Common myeloid progenitor, CD34-positive (primary cell): ENCODE results near the gene CSNK1D.

Experiments
- CTCF ChIA-PET: fragments of 350-600 bp; sonication (Branson Sonifier 250); formaldehyde crosslinking; loops from one replicate; lab custom pipeline; 2021; ENCODE audit warnings: antibody characterized with exemption; lab: Charles Lee
- POLR2A ChIA-PET: fragments of 350-600 bp; sonication (Branson Sonifier 250); formaldehyde crosslinking; loops from one replicate; lab custom pipeline; 2021; ENCODE audit warnings: antibody characterized with exemption; lab: Charles Lee
- DNase-seq, 3 donors: peaks; one replicate each; pipeline versions ENCODE4 v3.0.0 to v3.0.0-alpha.2; 2013
- H3K27ac ChIP-seq, 2 experiments: 1 replicate in 1 of 2; 2 replicates in 1 of 2; pipeline ENCODE4 v1.7.0; 2013; ENCODE audit warnings: inconsistent platforms in 2 of 2, low read length in 2 of 2, mild to moderate bottlenecking in 2 of 2, low read depth in 1 of 2, moderate library complexity in 1 of 2; ENCODE audit not compliant: severe bottlenecking in 2 of 2, insufficient read depth in 1 of 2, poor library complexity in 1 of 2
- H3K27me3 ChIP-seq, 5 experiments: replicated peaks in 2 of 5; 1 replicate in 3 of 5; 2 replicates in 2 of 5; pipeline versions ENCODE4 v1.6.1 to v1.7.0; 2013; ENCODE audit warnings: low read length in 4 of 5, mild to moderate bottlenecking in 2 of 5, moderate library complexity in 2 of 5, inconsistent platforms in 1 of 5; ENCODE audit not compliant: insufficient read depth in 5 of 5, control insufficient read depth in 4 of 5
- H3K36me3 ChIP-seq, 4 experiments: 1 replicate in 2 of 4; 2 replicates in 2 of 4; pipeline versions ENCODE4 v1.6.1 to v1.7.0; 2013; ENCODE audit warnings: low read length in 3 of 4, control low read depth in 1 of 4, mild to moderate bottlenecking in 1 of 4; ENCODE audit not compliant: control insufficient read depth in 4 of 4, insufficient read depth in 4 of 4
- H3K4me1 ChIP-seq, 4 experiments: 1 replicate in 3 of 4; 2 replicates in 1 of 4; pipeline versions ENCODE4 v1.6.1 to v1.7.1; 2013; ENCODE audit warnings: low read length in 3 of 4, mild to moderate bottlenecking in 3 of 4, control low read depth in 1 of 4, inconsistent platforms in 1 of 4, moderate library complexity in 1 of 4; ENCODE audit not compliant: control insufficient read depth in 4 of 4, insufficient read depth in 4 of 4; ENCODE audit errors: control extremely low read depth in 1 of 4
- H3K4me3 ChIP-seq, 7 experiments: 1 replicate in 4 of 7; 2 replicates in 3 of 7; pipeline versions ENCODE4 v1.5.1 to v1.7.0; 2013; ENCODE audit warnings: mild to moderate bottlenecking in 7 of 7, low read length in 6 of 7, moderate library complexity in 6 of 7, inconsistent platforms in 2 of 7, low read depth in 2 of 7, control low read depth in 1 of 7; ENCODE audit not compliant: insufficient read depth in 4 of 7, control insufficient read depth in 1 of 7; ENCODE audit errors: extremely low read depth in 1 of 7
- H3K9me3 ChIP-seq, 5 experiments: 1 replicate in 4 of 5; 2 replicates in 1 of 5; pipeline versions ENCODE4 v1.6.1 to v1.7.1; 2013; ENCODE audit warnings: low read length in 4 of 5, mild to moderate bottlenecking in 2 of 5, inconsistent platforms in 1 of 5, low read depth in 1 of 5, moderate library complexity in 1 of 5; ENCODE audit not compliant: control insufficient read depth in 4 of 5, insufficient read depth in 2 of 5; ENCODE audit errors: control extremely low read depth in 1 of 5
- whole genome bisulfite sequencing: methylation state at CpG from one replicate; pipeline ENCODE4 v1.1.5; 2013; ENCODE audit not compliant: insufficient coverage; 5-methylcytosine and 5-hydroxymethylcytosine counted together

CSNK1D gene

GRCh38 chr17:82216301-82217119 is 57.0 kb downstream of the CSNK1D start:
- Histone ChIP-seq H3K4me3 (peak overlapping the region in 2 of 7 experiments; percentile 38 to 47), H3K9me3 (no peaks in the 10 kb centered on the region), H3K4me1 (peaks cover 0 to 58% (median 40%) of the 10 kb centered on the region in 4 experiments), H3K36me3 (no peaks in the 10 kb centered on the region), H3K27ac (peak overlapping the region in 1 of 2 experiments; percentile 62), H3K27me3 (no peaks in the 10 kb centered on the region)
- DNase-seq, result peak; percentile 81 to 93 (median 93)
- POLR2A ChIA-PET, result interaction anchor here (1.0 to 1.4 kb wide), 4 partner anchors 12 to 16 kb away, joined by 3 read pairs; partner anchors contain the start of gene SLC16A3
- 7% methylated on average over 10 of the region's 17 CpGs for WGBS
- CTCF ChIA-PET, result interaction anchor here (0.8 to 2.3 kb wide), 3 partner anchors 11 to 20 kb away, joined by 4 to 12 read pairs (median 6); no protein-coding TSS in a partner anchor

GRCh38 chr17:82215972-82216300 is 57.6 kb downstream of the CSNK1D start:
- ChIA-PET CTCF (interaction anchor here (0.8 to 2.3 kb wide), 3 partner anchors 10 to 20 kb away, joined by 4 to 12 read pairs (median 6); no protein-coding TSS in a partner anchor), POLR2A (interaction anchor here (0.9 to 1.1 kb wide), 2 partner anchors 9 to 13 kb away, joined by 3 read pairs; partner anchors contain the start of gene SLC16A3)
- Histone ChIP-seq H3K4me1 (peaks cover 0 to 60% (median 42%) of the 10 kb centered on the region in 4 experiments), H3K9me3 (no peaks in the 10 kb centered on the region), H3K27ac (peak overlapping the region in 1 of 2 experiments; percentile 62), H3K27me3 (no peaks in the 10 kb centered on the region), H3K36me3 (no peaks in the 10 kb centered on the region), H3K4me3 (peak overlapping the region in 1 of 7 experiments; percentile 47)
- 96% methylated on average over 11 of the region's 12 CpGs for WGBS
- peak in 1 of 3 donors; percentile 26 for DNase-seq

DNA sequence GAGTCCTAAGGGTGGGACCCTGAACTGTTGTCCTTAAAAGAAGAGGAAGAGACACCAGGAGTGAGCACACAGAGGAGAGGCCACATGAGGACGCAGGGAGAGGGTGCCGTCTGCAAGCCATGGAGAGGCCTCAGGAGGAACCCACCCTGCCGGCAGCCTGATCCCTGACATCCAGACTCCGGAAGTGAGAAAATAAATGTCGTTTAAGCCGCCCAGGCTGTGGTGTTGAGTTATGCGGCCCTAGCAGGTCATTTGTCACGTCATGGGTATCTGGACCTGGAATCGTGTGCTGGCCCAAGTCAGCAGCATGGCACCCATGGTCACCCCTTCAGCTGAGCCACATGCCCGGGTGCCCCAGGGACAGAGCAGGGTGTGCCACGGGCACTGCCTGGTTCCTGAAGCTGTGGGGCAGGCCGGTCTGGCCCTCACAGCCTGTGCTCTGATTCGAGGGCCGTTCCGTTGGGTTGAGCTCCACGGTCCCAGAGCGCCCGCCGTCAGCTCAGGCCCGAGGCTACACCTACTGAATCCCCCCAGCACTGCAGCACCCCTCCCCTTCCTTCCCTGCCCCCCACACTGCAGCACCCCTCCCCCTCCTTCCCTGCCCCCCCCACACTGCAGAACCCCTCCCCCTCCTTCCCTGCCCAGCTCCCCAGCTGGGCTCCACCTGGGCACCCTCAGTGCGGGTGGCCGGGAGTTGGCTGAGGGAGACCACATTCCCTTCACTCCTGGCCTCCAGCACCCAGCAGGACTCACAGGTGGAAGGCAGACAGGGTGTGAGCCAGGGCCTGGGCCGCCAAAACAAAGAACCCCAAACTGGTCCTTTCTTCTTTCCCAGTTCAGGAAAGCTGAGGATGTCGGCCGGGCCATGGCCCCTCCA is 58.2 kb downstream of the CSNK1D start:
- ChIA-PET POLR2A (interaction anchor here (0.9 to 1.1 kb wide), 2 partner anchors 9 to 14 kb away, joined by 3 read pairs; partner anchors contain the start of gene SLC16A3), CTCF (interaction anchor here (0.8 to 2.3 kb wide), 5 partner anchors 10 to 21 kb away, joined by 3 to 12 read pairs (median 4); no protein-coding TSS in a partner anchor)
- no peaks in the 10 kb centered on the region for H3K36me3 ChIP-seq
- DNase-seq, result peak in 1 of 3 donors; percentile 45
- H3K4me1 ChIP-seq, result peaks cover 0 to 60% (median 42%) of the 10 kb centered on the region in 4 experiments
- H3K27me3 ChIP-seq, result no peaks in the 10 kb centered on the region
- H3K9me3 ChIP-seq, result no peaks in the 10 kb centered on the region
- WGBS, result 91% methylated on average over 18 of the region's 25 CpGs
- no peak overlapping the region for H3K4me3 ChIP-seq
- peak overlapping the region in 1 of 2 experiments; percentile 22 for H3K27ac ChIP-seq

DNA sequence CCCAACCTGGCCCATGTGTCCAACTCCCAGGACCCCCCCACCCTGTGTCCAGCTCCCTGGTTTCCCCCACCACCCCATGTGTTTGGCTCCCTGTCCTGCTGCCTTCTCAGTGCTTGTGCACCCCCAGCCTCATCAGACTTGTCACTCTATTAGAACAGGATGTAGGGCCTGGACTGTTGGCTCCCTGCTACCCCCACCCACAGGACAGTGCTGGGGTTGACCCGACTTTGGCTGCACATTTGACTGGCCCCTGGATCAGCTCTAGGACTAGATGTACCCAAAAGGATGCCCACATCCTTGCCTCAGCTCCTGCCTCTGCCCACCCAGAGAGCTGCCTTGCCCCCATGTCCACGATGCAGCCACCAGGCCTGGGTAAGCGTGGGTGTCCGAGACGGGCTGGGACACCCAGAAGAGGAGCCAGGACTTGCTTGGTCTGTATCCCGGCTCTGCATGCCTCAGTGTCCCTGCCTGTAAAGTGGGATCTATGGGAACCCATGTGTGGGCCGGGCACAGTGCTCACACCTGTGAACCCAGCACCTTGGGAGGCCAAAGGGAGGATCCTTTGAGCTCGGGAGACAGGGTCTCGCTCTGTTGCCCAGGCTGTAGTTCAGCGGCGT is 59.4 kb downstream of the CSNK1D start:
- Histone ChIP-seq H3K27ac (no peak overlapping the region), H3K4me1 (peaks cover 0 to 58% (median 42%) of the 10 kb centered on the region in 4 experiments), H3K36me3 (no peaks in the 10 kb centered on the region), H3K9me3 (no peaks in the 10 kb centered on the region), H3K4me3 (no peak overlapping the region), H3K27me3 (no peaks in the 10 kb centered on the region)
- 93% methylated on average over 6 of the region's 11 CpGs for WGBS
- CTCF ChIA-PET, result interaction anchor here (1.1 to 1.7 kb wide), 6 partner anchors 8 to 22 kb away, joined by 3 to 6 read pairs (median 4); no protein-coding TSS in a partner anchor
- POLR2A ChIA-PET, result no interaction called here
- no peak for DNase-seq

GRCh38 chr17:82213251-82214011 is 60.1 kb downstream of the CSNK1D start:
- no peaks in the 10 kb centered on the region for H3K36me3 ChIP-seq
- CTCF ChIA-PET, result interaction anchor here (1.2 to 2.3 kb wide), 5 partner anchors 7 to 23 kb away, joined by 3 to 6 read pairs (median 6); no protein-coding TSS in a partner anchor
- POLR2A ChIA-PET, result interaction anchor here (1.2 to 1.5 kb wide), 2 partner anchors 16 to 22 kb away, joined by 4 to 5 read pairs; no protein-coding TSS in a partner anchor
- peak in 2 of 3 donors; percentile 70 to 71 for DNase-seq
- peak overlapping the region in 1 of 2 experiments; percentile 61 for H3K27ac ChIP-seq
- H3K4me3 ChIP-seq, result peak overlapping the region; percentile 61 to 83 (median 75)
- H3K9me3 ChIP-seq, result no peaks in the 10 kb centered on the region
- 38% methylated on average over 7 of the region's 37 CpGs for WGBS
- no peaks in the 10 kb centered on the region for H3K27me3 ChIP-seq
- H3K4me1 ChIP-seq, result peaks cover 0 to 52% (median 42%) of the 10 kb centered on the region in 4 experiments
